Endothelial cell of umbilical vein (primary cell): ENCODE data around the gene MRTFA. TPM values are rescaled to one million over a fixed set of nuclear protein-coding genes. Genes with fewer than 3 reads are reported as not detected.

Experiments used
- BruUV-seq: library from RNA; stranded (reverse); fragments of 400-500 nt; replicated peaks from 2 replicates; lab custom pipeline; 2021; lab: Mats Ljungman, UMichigan
- CTCF ChIA-PET: fragments of 300-600, 350-600 bp; sonication (Branson Sonifier 250); formaldehyde crosslinking; loops from one replicate; lab custom pipeline; 2021; ENCODE audit warnings: antibody characterized with exemption, inconsistent platforms; lab: Charles Lee
- POLR2A ChIA-PET: fragments of 300-600, 350-600 bp; sonication (Branson Sonifier 250); formaldehyde crosslinking; loops from one replicate; lab custom pipeline; 2021; ENCODE audit warnings: antibody characterized with exemption, inconsistent platforms; lab: Charles Lee
- DNase-seq: peaks from one replicate; pipeline ENCODE4 v3.0.0-alpha.2; 2011; ENCODE audit warnings: low read depth, low spot score
- FAIRE-seq: peaks from 2 replicates; lab custom pipeline; 2011; peaks lifted over from hg19 to GRCh38; lab: Jason Lieb, UNC
- H2AFZ ChIP-seq: 2 replicates; pipeline ENCODE4 v1.6.0; 2012; ENCODE audit warnings: low read depth, low read length, control low read depth, inconsistent platforms
- H3K27ac ChIP-seq: 2 replicates; pipeline ENCODE4 v1.5.1; 2011; ENCODE audit warnings: low read depth, mild to moderate bottlenecking, control low read depth, low read length, moderate library complexity; ENCODE audit not compliant: insufficient read depth
- H3K27me3 ChIP-seq, 2 experiments: 2 replicates each; pipeline versions ENCODE4 v1.6.0 to v1.6.1; 2011; ENCODE audit warnings: low read length in 2 of 2, mixed read lengths in 1 of 2; ENCODE audit not compliant: control insufficient read depth in 2 of 2, insufficient read depth in 2 of 2
- H3K36me3 ChIP-seq, 2 experiments: 2 replicates in 1 of 2; 3 replicates in 1 of 2; pipeline ENCODE4 v1.5.1; 2011; ENCODE audit warnings: low read length in 2 of 2, mild to moderate bottlenecking in 1 of 2, moderate library complexity in 1 of 2; ENCODE audit not compliant: control insufficient read depth in 2 of 2, insufficient read depth in 2 of 2; ENCODE audit errors: extremely low read depth in 1 of 2
- H3K4me1 ChIP-seq: 3 replicates; pipeline ENCODE4 v1.5.1; 2011; ENCODE audit warnings: mild to moderate bottlenecking, low read length; ENCODE audit not compliant: control insufficient read depth, insufficient read depth; ENCODE audit errors: extremely low read depth
- H3K4me2 ChIP-seq: 2 replicates; pipeline ENCODE4 v1.6.1; 2011; ENCODE audit warnings: low read length, control low read depth, mixed read lengths; ENCODE audit not compliant: insufficient read depth
- H3K4me3 ChIP-seq, 3 experiments: fragments of 200-600 bp in 1 of 3; sonication (generic), shearing (Covaris generic) in 1 of 3; replicated peaks in 1 of 3; 2 replicates each; pipeline ENCODE4 v1.5.1; 2011 to 2016; ENCODE audit warnings: control low read depth in 3 of 3, low read length in 3 of 3, mild to moderate bottlenecking in 2 of 3, inconsistent platforms in 1 of 3, low read depth in 1 of 3, moderate library complexity in 1 of 3; ENCODE audit not compliant: insufficient read depth in 1 of 3
- H3K79me2 ChIP-seq: 2 replicates; pipeline ENCODE4 v1.6.0; 2012; ENCODE audit warnings: low read length, inconsistent platforms; ENCODE audit not compliant: control insufficient read depth, insufficient read depth
- H3K9ac ChIP-seq: replicated peaks from 2 replicates; pipeline ENCODE3; 2011; ENCODE audit warnings: low read length, control low read depth; ENCODE audit not compliant: insufficient read depth; ENCODE audit errors: extremely low read depth
- H3K9me1 ChIP-seq: replicated peaks from 3 replicates; pipeline ENCODE4 v1.6.0; 2011; ENCODE audit warnings: mild to moderate bottlenecking, low read length; ENCODE audit not compliant: control insufficient read depth, insufficient read depth; ENCODE audit errors: extremely low read depth
- H3K9me3 ChIP-seq: replicated peaks from 2 replicates; pipeline ENCODE4 v1.5.1; 2012; ENCODE audit warnings: low read length, inconsistent platforms; ENCODE audit not compliant: control insufficient read depth, insufficient read depth
- H4K20me1 ChIP-seq: replicated peaks from 2 replicates; pipeline ENCODE3; 2011; ENCODE audit warnings: mild to moderate bottlenecking, low read length; ENCODE audit not compliant: control insufficient read depth, insufficient read depth; ENCODE audit errors: extremely low read depth
- CTCF ChIP-seq, 2 donors: IDR thresholded peaks; 1 replicate in 1 of 2; 2 replicates in 1 of 2; pipeline ENCODE4 v1.5.1; 2011; ENCODE audit warnings: low read length in 2 of 2, mild to moderate bottlenecking in 2 of 2, moderate library complexity in 2 of 2, control low read depth in 1 of 2, inconsistent platforms in 1 of 2, low read depth in 1 of 2; ENCODE audit not compliant: insufficient read depth in 1 of 2; ENCODE audit errors: extremely low read depth in 1 of 2
- EZH2 ChIP-seq: IDR thresholded peaks from 2 replicates; pipeline ENCODE4 v1.6.1; 2012; ENCODE audit warnings: borderline replicate concordance, low read depth, mild to moderate bottlenecking, moderate library complexity, low read length, inconsistent platforms; ENCODE audit not compliant: severe bottlenecking
- FOS ChIP-seq: IDR thresholded peaks from 2 replicates; pipeline ENCODE4 v1.6.1; 2011; ENCODE audit warnings: mild to moderate bottlenecking, low read length, moderate library complexity, borderline replicate concordance; ENCODE audit not compliant: insufficient read depth
- GATA2 ChIP-seq: IDR thresholded peaks from 2 replicates; pipeline ENCODE4 v1.7.0; 2011; ENCODE audit warnings: low read depth, mild to moderate bottlenecking, moderate library complexity, mixed read lengths, low read length; ENCODE audit not compliant: insufficient read length, insufficient read depth
- JUN ChIP-seq: IDR thresholded peaks from 2 replicates; pipeline ENCODE4 v1.6.1; 2011; ENCODE audit warnings: borderline replicate concordance, low read depth; ENCODE audit not compliant: insufficient read length, insufficient read depth
- MYC ChIP-seq: IDR thresholded peaks from one replicate; pipeline ENCODE4 v1.6.1; 2011; ENCODE audit warnings: mild to moderate bottlenecking, low read depth, low read length
- POLR2A ChIP-seq: IDR thresholded peaks from 2 replicates; pipeline ENCODE4 v1.6.1; 2012; ENCODE audit warnings: low read depth, mild to moderate bottlenecking, control low read depth, low read length
- POLR2AphosphoS5 ChIP-seq: IDR thresholded peaks from 2 replicates; pipeline ENCODE4 v1.6.1; 2012; ENCODE audit warnings: low read depth, mild to moderate bottlenecking, control low read depth, low read length, moderate library complexity; ENCODE audit not compliant: insufficient read depth
- dilution Hi-C: fragments of 300-500 bp; cut with MboI; formaldehyde crosslinking; loops from one replicate; pipeline ENCODE4 v1.15.0; 2019; ENCODE audit warnings: low sequenced_read_pairs; ENCODE audit not compliant: extremely low pct_ligation_motif_present
- intact Hi-C: fragments of 100-400 bp; cut with micrococcal nuclease; formaldehyde crosslinking; loops from one replicate; pipeline ENCODE4 v1.10.0; 2022
- polyA plus RNA-seq, 4 experiments: library from polyadenylated mRNA; depleted of rRNA in 3 of 4; stranded (reverse) in 3 of 4; unstranded in 1 of 4; fragments of >200 nt; gene quantifications; 2 replicates each; pipeline versions ENCODE4 v1.2.1 to v1.2.3, GENCODE V29; 2011 to 2012; ENCODE audit warnings: missing spikeins in 1 of 4
- total RNA-seq: library from RNA; stranded (reverse); gene quantifications from 2 replicates; pipeline ENCODE4 v1.2.3, GENCODE V29; 2021
- TF ChIP-seq, protein P1 (sequence below): IDR thresholded peaks from 2 replicates; pipeline ENCODE4 v1.6.1; 2011; ENCODE audit not compliant: insufficient read depth, insufficient read length

MRTFA gene
- total and polyA plus RNA-seq, 2 donors (not counting 3 experiments of a cell fraction or from before 2014, with no cell fraction given), result 13.6 to 44.1 TPM

- Histone ChIP-seq H3K27me3 (no peaks in the 10 kb centered on the region), H3K4me1 (no peaks in the 10 kb centered on the region), H3K27ac (no peak overlapping the region), H3K9me1 (no peaks in the 10 kb centered on the region), H3K4me3 (no peak overlapping the region), H3K79me2 (no peaks in the 10 kb centered on the region), H3K4me2 (no peak overlapping the region), H3K36me3 (no peaks in the 10 kb centered on the region), H3K9ac (no peak overlapping the region), H3K9me3 (no peaks in the 10 kb centered on the region), H4K20me1 (no peaks in the 10 kb centered on the region), H2AFZ (no peak overlapping the region)
- intact Hi-C loops (no loop called here), dilution Hi-C loops (no loop called here)
- no TSS peak for BruUV-seq
- ChIA-PET CTCF (interaction anchor here (1.1 to 1.6 kb wide), 9 partner anchors 8 to 122 kb away, joined by 3 to 21 read pairs (median 4); no protein-coding TSS in a partner anchor), POLR2A (no interaction called here)
- TF ChIP-seq CTCF (IDR thresholded peaks at IDR 0.05; ENCODE audit: extremely low read depth in 1 of 2, insufficient read depth in 1 of 2, low read depth in 1 of 2, low read length in 2 of 2) (no peak), POLR2A (no peak), EZH2 (no peak), MYC (no peak), POLR2AphosphoS5 (no peak), JUN (no peak), FOS (no peak), GATA2 (no peak)
- TF ChIP-seq, protein P1, sequence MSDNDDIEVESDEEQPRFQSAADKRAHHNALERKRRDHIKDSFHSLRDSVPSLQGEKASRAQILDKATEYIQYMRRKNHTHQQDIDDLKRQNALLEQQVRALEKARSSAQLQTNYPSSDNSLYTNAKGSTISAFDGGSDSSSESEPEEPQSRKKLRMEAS, result no peak
- no peak for DNase-seq
- FAIRE-seq, result no peak
Observed at GRCh38 chr22:40512426-40513136, 123.9 kb downstream of the MRTFA start.
